Neuronal stem cell (in vitro differentiated cells): ENCODE results near the gene ABHD8.

ENCODE experiments used
- DNase-seq: peaks from one replicate; pipeline ENCODE4 v3.0.0-alpha.2; 2013; ENCODE audit warnings: low spot score
- H2AFZ ChIP-seq: one replicate; pipeline ENCODE4 v1.6.1; 2013; ENCODE audit warnings: mild to moderate bottlenecking, low read length, inconsistent platforms
- H2AK5ac ChIP-seq: 2 replicates; pipeline ENCODE4 v1.6.1; 2013; ENCODE audit warnings: low read depth, mild to moderate bottlenecking, inconsistent platforms, low read length, moderate library complexity, mixed read lengths
- H2BK120ac ChIP-seq: 2 replicates; pipeline ENCODE4 v1.6.1; 2013; ENCODE audit warnings: low read depth, mild to moderate bottlenecking, inconsistent platforms, low read length, moderate library complexity, mixed read lengths
- H2BK12ac ChIP-seq: one replicate; pipeline ENCODE4 v1.6.1; 2013; ENCODE audit warnings: low read length, inconsistent platforms
- H2BK15ac ChIP-seq: 2 replicates; pipeline ENCODE4 v1.6.1; 2013; ENCODE audit warnings: mild to moderate bottlenecking, low read length, inconsistent platforms, mixed read lengths
- H2BK5ac ChIP-seq: one replicate; pipeline ENCODE4 v1.6.1; 2013; ENCODE audit warnings: inconsistent platforms, mild to moderate bottlenecking, low read length, moderate library complexity
- H3K14ac ChIP-seq: one replicate; pipeline ENCODE4 v1.6.1; 2013; ENCODE audit warnings: low read length, inconsistent platforms
- H3K18ac ChIP-seq: 2 replicates; pipeline ENCODE4 v1.6.1; 2013; ENCODE audit warnings: low read length, inconsistent platforms
- H3K23ac ChIP-seq: 2 replicates; pipeline ENCODE4 v1.6.1; 2013; ENCODE audit warnings: low read depth, mild to moderate bottlenecking, mixed read lengths, low read length, inconsistent platforms; ENCODE audit not compliant: poor library complexity
- H3K27ac ChIP-seq: replicated peaks from 3 replicates; pipeline ENCODE4 v1.5.1; 2013; ENCODE audit warnings: low read length, inconsistent platforms
- H3K27me3 ChIP-seq, 3 experiments: 2 replicates each; pipeline ENCODE4 v1.6.1; 2013; ENCODE audit warnings: low read length in 3 of 3, mild to moderate bottlenecking in 2 of 3, inconsistent platforms in 1 of 3, low read depth in 1 of 3, mixed read lengths in 1 of 3, moderate library complexity in 1 of 3; ENCODE audit not compliant: control insufficient read depth in 3 of 3, insufficient read depth in 3 of 3
- H3K36me3 ChIP-seq, 2 donors: replicated peaks in 1 of 2; 2 replicates each; pipeline ENCODE4 v1.6.1; 2013; ENCODE audit warnings: low read length in 2 of 2; ENCODE audit not compliant: control insufficient read depth in 2 of 2, insufficient read depth in 2 of 2
- H3K4ac ChIP-seq: 2 replicates; pipeline ENCODE4 v1.6.1; 2013; ENCODE audit warnings: inconsistent platforms, mild to moderate bottlenecking, low read length, moderate library complexity
- H3K4me1 ChIP-seq, 2 donors: 1 replicate in 1 of 2; 2 replicates in 1 of 2; pipeline ENCODE4 v1.6.1; 2013; ENCODE audit warnings: low read length in 2 of 2, low read depth in 1 of 2; ENCODE audit not compliant: control insufficient read depth in 2 of 2, insufficient read depth in 1 of 2
- H3K4me2 ChIP-seq: one replicate; pipeline ENCODE4 v1.6.1; 2013; ENCODE audit warnings: mild to moderate bottlenecking, low read length, inconsistent platforms; ENCODE audit not compliant: insufficient read depth, poor library complexity, severe bottlenecking
- H3K4me3 ChIP-seq, 2 donors: 2 replicates each; pipeline ENCODE4 v1.5.1; 2013; ENCODE audit warnings: low read length in 2 of 2, mild to moderate bottlenecking in 2 of 2, inconsistent platforms in 1 of 2, moderate library complexity in 1 of 2
- H3K79me1 ChIP-seq: one replicate; pipeline ENCODE4 v1.6.1; 2013; ENCODE audit warnings: low read depth, mild to moderate bottlenecking, inconsistent platforms, low read length, moderate library complexity
- H3K9ac ChIP-seq: one replicate; pipeline ENCODE4 v1.6.1; 2013; ENCODE audit warnings: mild to moderate bottlenecking, low read depth, low read length, inconsistent platforms; ENCODE audit not compliant: poor library complexity
- H3K9me3 ChIP-seq, 2 donors: replicated peaks in 1 of 2; 2 replicates each; pipeline versions ENCODE3 to v1.6.1; 2013; ENCODE audit warnings: low read length in 2 of 2, mild to moderate bottlenecking in 2 of 2, inconsistent platforms in 1 of 2, low read depth in 1 of 2, mixed read lengths in 1 of 2, moderate library complexity in 1 of 2; ENCODE audit not compliant: control insufficient read depth in 2 of 2, insufficient read depth in 1 of 2
- H4K8ac ChIP-seq: one replicate; pipeline ENCODE4 v1.6.1; 2013; ENCODE audit warnings: low read depth, mild to moderate bottlenecking, inconsistent platforms, low read length, moderate library complexity
- H4K91ac ChIP-seq: one replicate; pipeline ENCODE4 v1.6.1; 2013; ENCODE audit warnings: low read length, low read depth, mild to moderate bottlenecking, inconsistent platforms; ENCODE audit not compliant: poor library complexity
- WGBS, 2 donors: extraction: QIAGEN DNeasy Blood & Tissue Kit; methylation state at CpG; one replicate each; pipeline ENCODE4 v1.1.7; 2013; ENCODE audit warnings: missing lambda C conversion rate in 2 of 2, mixed read lengths in 1 of 2; ENCODE audit not compliant: insufficient read length in 2 of 2, insufficient replicate concordance in 1 of 2; ENCODE audit errors: extremely low coverage in 2 of 2; 5-methylcytosine and 5-hydroxymethylcytosine counted together

Gene ABHD8

GRCh38 chr19:17263712-17264640 is 39.2 kb downstream of the ABHD8 start:
- Histone ChIP-seq H3K18ac (peak overlapping the region; percentile 64), H3K79me1 (peaks cover 4% of the 10 kb centered on the region), H3K14ac (no peak overlapping the region), H2AFZ (peak overlapping the region; percentile 84), H3K4ac (no peak overlapping the region), H2BK5ac (peak overlapping the region; percentile 77), H3K27me3 (peaks cover 0 to 2% (median 0%) of the 10 kb centered on the region in 3 experiments), H3K27ac (no peak overlapping the region), H3K36me3 (peaks cover under 1 to 5% of the 10 kb centered on the region in 2 donors), H3K4me3 (no peak overlapping the region), H4K8ac (peak overlapping the region; percentile 82), H2BK12ac (peak overlapping the region; percentile 49), H3K9ac (no peak overlapping the region), H2BK15ac (peak overlapping the region; percentile 79), H3K9me3 (peaks cover 0 to 13% of the 10 kb centered on the region in 2 donors), H4K91ac (no peak overlapping the region), H2AK5ac (peak overlapping the region; percentile 96), H2BK120ac (no peak overlapping the region), H3K23ac (peak overlapping the region; percentile 34), H3K4me2 (no peak overlapping the region), H3K4me1 (peaks cover 4 to 10% of the 10 kb centered on the region in 2 donors)
- no peak for DNase-seq
- WGBS, 2 donors, result no CpG with 5 or more reads among the region's 23 CpGs

GRCh38 chr19:17262557-17262956 is 40.7 kb downstream of the ABHD8 start:
- H3K9ac ChIP-seq, result peak overlapping the region; percentile 60
- H2BK120ac ChIP-seq, result no peak overlapping the region
- peak overlapping the region; percentile 31 for H3K14ac ChIP-seq
- no CpG with 5 or more reads among the region's 16 CpGs for WGBS, 2 donors
- no peak overlapping the region for H2BK12ac ChIP-seq
- peak overlapping the region; percentile 89 for H3K4ac ChIP-seq
- H3K9me3 ChIP-seq, result peaks cover 0 to 19% of the 10 kb centered on the region in 2 donors
- peaks cover 0 to 10% of the 10 kb centered on the region in 2 donors for H3K4me1 ChIP-seq
- no peak overlapping the region for H3K27ac ChIP-seq
- peak overlapping the region; percentile 94 for H2AK5ac ChIP-seq
- H2BK15ac ChIP-seq, result no peak overlapping the region
- H3K36me3 ChIP-seq, result no peaks in the 10 kb centered on the region
- no peak overlapping the region for H3K4me2 ChIP-seq
- peak overlapping the region; percentile 74 for H2AFZ ChIP-seq
- H4K91ac ChIP-seq, result no peak overlapping the region
- H3K79me1 ChIP-seq, result no peaks in the 10 kb centered on the region
- H3K27me3 ChIP-seq, result peaks cover 0 to 2% (median 0%) of the 10 kb centered on the region in 3 experiments
- no peak overlapping the region for H3K4me3 ChIP-seq
- H3K23ac ChIP-seq, result no peak overlapping the region
- H2BK5ac ChIP-seq, result peak overlapping the region; percentile 82
- peak overlapping the region; percentile 48 for H3K18ac ChIP-seq
- DNase-seq, result no peak
- no peak overlapping the region for H4K8ac ChIP-seq

GRCh38 chr19:17260842-17261325 is 42.3 kb downstream of the ABHD8 start:
- no CpG with 5 or more reads among the region's 15 CpGs for WGBS, 2 donors
- H3K4me1 ChIP-seq, result peaks cover 0 to 10% of the 10 kb centered on the region in 2 donors
- H4K8ac ChIP-seq, result no peak overlapping the region
- H2AFZ ChIP-seq, result peak overlapping the region; percentile 91
- no peak overlapping the region for H3K14ac ChIP-seq
- H3K79me1 ChIP-seq, result no peaks in the 10 kb centered on the region
- H3K23ac ChIP-seq, result no peak overlapping the region
- H3K18ac ChIP-seq, result no peak overlapping the region
- peaks cover 0 to 2% (median 0%) of the 10 kb centered on the region in 3 experiments for H3K27me3 ChIP-seq
- peaks cover 0 to 19% of the 10 kb centered on the region in 2 donors for H3K9me3 ChIP-seq
- no peak overlapping the region for H3K27ac ChIP-seq
- H2BK5ac ChIP-seq, result no peak overlapping the region
- H3K9ac ChIP-seq, result no peak overlapping the region
- H2BK12ac ChIP-seq, result no peak overlapping the region
- H3K4me2 ChIP-seq, result no peak overlapping the region
- no peak overlapping the region for H2BK15ac ChIP-seq
- H3K4me3 ChIP-seq, result no peak overlapping the region
- H3K36me3 ChIP-seq, result no peaks in the 10 kb centered on the region
- DNase-seq, result peak; percentile 58
- no peak overlapping the region for H4K91ac ChIP-seq
- H3K4ac ChIP-seq, result no peak overlapping the region
- H2AK5ac ChIP-seq, result no peak overlapping the region
- H2BK120ac ChIP-seq, result no peak overlapping the region

- no CpG with 5 or more reads among the region's 1 CpG for WGBS, 2 donors
- H3K4me3 ChIP-seq, result no peak overlapping the region
- peaks cover 0 to 9% of the 10 kb centered on the region in 2 donors for H3K4me1 ChIP-seq
- no peaks in the 10 kb centered on the region for H3K36me3 ChIP-seq
- H3K4me2 ChIP-seq, result no peak overlapping the region
- H2AFZ ChIP-seq, result no peak overlapping the region
- H3K4ac ChIP-seq, result no peak overlapping the region
- H2BK120ac ChIP-seq, result no peak overlapping the region
- H3K79me1 ChIP-seq, result no peaks in the 10 kb centered on the region
- no peak overlapping the region for H2AK5ac ChIP-seq
- no peak overlapping the region for H3K9ac ChIP-seq
- H3K9me3 ChIP-seq, result peaks cover 0 to 19% of the 10 kb centered on the region in 2 donors
- no peak overlapping the region for H2BK15ac ChIP-seq
- no peak overlapping the region for H3K27ac ChIP-seq
- no peak for DNase-seq
- H3K18ac ChIP-seq, result no peak overlapping the region
- no peak overlapping the region for H3K23ac ChIP-seq
- H4K91ac ChIP-seq, result no peak overlapping the region
- no peak overlapping the region for H2BK5ac ChIP-seq
- no peak overlapping the region for H3K14ac ChIP-seq
- no peak overlapping the region for H4K8ac ChIP-seq
- H3K27me3 ChIP-seq, result peaks cover 0 to 2% (median 0%) of the 10 kb centered on the region in 3 experiments
- no peak overlapping the region for H2BK12ac ChIP-seq
Measured at GRCh38 chr19:17259934-17260333, 43.3 kb downstream of the ABHD8 start.
